Measurements from ENCODE around the gene SNX21. TPM values are rescaled to one million over a fixed set of nuclear protein-coding genes. Genes with fewer than 3 reads are reported as not detected.

Gene SNX21
- total RNA-seq, 1 experiment from 2014 or later, result 11.9 TPM

DNA sequence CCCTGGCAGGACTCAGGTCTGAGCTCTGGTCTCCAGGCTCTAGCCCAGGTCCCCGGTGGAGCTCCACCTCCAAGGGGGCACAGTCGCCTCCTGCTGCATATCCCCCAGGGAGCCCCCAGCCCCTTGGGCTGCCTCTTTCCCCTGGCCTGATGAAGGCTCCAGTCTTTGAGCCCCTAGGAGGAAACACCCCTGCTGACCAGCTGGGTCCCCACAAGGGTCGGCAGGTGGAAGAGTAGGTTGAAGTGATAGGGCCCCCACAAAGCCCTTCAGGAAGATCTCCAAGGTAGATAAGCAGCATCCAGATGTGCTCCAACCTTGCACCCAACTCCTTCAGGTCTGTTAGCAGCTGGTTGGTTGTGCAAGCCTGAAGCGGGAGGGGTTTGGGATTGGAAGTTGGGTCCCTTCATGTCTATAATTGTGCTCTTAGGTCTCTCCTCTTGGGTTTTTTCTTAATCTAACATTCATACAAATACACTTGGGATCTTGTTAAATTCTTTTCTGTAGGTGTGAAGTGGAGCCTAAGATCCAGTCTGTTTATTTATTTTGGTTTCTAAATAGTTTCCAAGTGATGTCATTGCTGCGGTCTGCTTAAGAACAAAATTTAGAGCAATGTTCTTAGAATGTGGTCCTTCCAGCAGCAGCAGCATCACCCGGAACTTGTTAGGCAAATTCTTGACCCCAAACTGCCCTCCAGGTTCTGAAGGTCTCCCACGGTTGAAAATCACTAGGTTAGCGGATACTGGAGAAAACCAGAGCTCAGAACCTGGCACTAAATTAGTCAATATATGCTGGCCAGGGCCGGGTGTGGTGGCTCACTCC, 16.0 kb upstream of the SNX21 start (continued):
- TF ChIP-seq, protein P1, sequence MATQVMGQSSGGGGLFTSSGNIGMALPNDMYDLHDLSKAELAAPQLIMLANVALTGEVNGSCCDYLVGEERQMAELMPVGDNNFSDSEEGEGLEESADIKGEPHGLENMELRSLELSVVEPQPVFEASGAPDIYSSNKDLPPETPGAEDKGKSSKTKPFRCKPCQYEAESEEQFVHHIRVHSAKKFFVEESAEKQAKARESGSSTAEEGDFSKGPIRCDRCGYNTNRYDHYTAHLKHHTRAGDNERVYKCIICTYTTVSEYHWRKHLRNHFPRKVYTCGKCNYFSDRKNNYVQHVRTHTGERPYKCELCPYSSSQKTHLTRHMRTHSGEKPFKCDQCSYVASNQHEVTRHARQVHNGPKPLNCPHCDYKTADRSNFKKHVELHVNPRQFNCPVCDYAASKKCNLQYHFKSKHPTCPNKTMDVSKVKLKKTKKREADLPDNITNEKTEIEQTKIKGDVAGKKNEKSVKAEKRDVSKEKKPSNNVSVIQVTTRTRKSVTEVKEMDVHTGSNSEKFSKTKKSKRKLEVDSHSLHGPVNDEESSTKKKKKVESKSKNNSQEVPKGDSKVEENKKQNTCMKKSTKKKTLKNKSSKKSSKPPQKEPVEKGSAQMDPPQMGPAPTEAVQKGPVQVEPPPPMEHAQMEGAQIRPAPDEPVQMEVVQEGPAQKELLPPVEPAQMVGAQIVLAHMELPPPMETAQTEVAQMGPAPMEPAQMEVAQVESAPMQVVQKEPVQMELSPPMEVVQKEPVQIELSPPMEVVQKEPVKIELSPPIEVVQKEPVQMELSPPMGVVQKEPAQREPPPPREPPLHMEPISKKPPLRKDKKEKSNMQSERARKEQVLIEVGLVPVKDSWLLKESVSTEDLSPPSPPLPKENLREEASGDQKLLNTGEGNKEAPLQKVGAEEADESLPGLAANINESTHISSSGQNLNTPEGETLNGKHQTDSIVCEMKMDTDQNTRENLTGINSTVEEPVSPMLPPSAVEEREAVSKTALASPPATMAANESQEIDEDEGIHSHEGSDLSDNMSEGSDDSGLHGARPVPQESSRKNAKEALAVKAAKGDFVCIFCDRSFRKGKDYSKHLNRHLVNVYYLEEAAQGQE (IDR thresholded peaks at IDR 0.05; ENCODE audit: low read depth), result no peak
- TF ChIP-seq, protein P2, sequence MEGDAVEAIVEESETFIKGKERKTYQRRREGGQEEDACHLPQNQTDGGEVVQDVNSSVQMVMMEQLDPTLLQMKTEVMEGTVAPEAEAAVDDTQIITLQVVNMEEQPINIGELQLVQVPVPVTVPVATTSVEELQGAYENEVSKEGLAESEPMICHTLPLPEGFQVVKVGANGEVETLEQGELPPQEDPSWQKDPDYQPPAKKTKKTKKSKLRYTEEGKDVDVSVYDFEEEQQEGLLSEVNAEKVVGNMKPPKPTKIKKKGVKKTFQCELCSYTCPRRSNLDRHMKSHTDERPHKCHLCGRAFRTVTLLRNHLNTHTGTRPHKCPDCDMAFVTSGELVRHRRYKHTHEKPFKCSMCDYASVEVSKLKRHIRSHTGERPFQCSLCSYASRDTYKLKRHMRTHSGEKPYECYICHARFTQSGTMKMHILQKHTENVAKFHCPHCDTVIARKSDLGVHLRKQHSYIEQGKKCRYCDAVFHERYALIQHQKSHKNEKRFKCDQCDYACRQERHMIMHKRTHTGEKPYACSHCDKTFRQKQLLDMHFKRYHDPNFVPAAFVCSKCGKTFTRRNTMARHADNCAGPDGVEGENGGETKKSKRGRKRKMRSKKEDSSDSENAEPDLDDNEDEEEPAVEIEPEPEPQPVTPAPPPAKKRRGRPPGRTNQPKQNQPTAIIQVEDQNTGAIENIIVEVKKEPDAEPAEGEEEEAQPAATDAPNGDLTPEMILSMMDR (IDR thresholded peaks at IDR 0.05 in 2 of 3, conservative IDR thresholded peaks at IDR 0.05 in 1 of 3; ENCODE audit: borderline replicate concordance in 1 of 3, insufficient read depth in 1 of 3, low read depth in 2 of 3, low read length in 2 of 3), result no peak

DNA sequence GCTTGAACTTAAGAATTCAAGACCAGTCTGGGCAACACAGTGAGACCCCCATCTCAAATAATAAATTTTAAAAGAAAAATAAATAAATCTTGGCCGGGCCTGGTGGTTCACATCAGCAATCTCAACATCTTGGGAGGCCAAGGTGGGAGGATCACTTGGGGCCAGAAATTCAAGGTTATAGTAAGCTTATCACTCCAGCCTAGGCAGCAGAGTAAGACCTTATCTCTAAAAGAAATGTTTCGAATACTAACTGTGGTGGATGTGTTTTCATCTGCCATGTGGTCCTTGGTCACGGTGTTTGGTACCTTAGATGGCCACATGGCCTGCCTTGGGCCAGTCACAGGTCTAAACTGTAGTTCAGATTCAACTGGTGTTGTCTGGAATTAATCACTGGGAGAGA, 15.4 kb upstream of the SNX21 start:
- H3K27me3 ChIP-seq (ENCODE audit: insufficient read depth, low read length), result no peaks in the 10 kb centered on the region
- no peak overlapping the region for H3K4me3 ChIP-seq (replicated peaks in 1 of 2; ENCODE audit: low read depth in 1 of 2, low read length in 2 of 2)
- ChIA-PET POLR2A (no interaction called here), CTCF (no interaction called here), RAD21 (ENCODE audit: low non-redundant PET in 1 of 2, low total read pairs in 2 of 2, uncharacterized antibody in 2 of 2, unreplicated experiment in 2 of 2) (no interaction called here)
- ATAC-seq (no peak), DNase-seq (ENCODE audit: low read depth, low spot score) (no peak)
- peaks cover 16 to 38% of the 10 kb centered on the region in 2 experiments for H3K36me3 ChIP-seq (ENCODE audit: control insufficient read depth in 1 of 2, insufficient read depth in 2 of 2, low read length in 2 of 2)
- intact Hi-C loops (cut with micrococcal nuclease), result no loop called here
- H3K27ac ChIP-seq (ENCODE audit: low read depth, low read length), result no peak overlapping the region
- BruUV-seq (replicated peaks), result no TSS peak
- H3K9me2 ChIP-seq (ENCODE audit: insufficient read depth), result no peaks in the 10 kb centered on the region
- TF ChIP-seq, protein P3, sequence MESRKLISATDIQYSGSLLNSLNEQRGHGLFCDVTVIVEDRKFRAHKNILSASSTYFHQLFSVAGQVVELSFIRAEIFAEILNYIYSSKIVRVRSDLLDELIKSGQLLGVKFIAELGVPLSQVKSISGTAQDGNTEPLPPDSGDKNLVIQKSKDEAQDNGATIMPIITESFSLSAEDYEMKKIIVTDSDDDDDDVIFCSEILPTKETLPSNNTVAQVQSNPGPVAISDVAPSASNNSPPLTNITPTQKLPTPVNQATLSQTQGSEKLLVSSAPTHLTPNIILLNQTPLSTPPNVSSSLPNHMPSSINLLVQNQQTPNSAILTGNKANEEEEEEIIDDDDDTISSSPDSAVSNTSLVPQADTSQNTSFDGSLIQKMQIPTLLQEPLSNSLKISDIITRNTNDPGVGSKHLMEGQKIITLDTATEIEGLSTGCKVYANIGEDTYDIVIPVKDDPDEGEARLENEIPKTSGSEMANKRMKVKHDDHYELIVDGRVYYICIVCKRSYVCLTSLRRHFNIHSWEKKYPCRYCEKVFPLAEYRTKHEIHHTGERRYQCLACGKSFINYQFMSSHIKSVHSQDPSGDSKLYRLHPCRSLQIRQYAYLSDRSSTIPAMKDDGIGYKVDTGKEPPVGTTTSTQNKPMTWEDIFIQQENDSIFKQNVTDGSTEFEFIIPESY (IDR thresholded peaks at IDR 0.05; ENCODE audit: extremely low read depth, insufficient replicate concordance, low read length), result no peak
- TF ChIP-seq FOSL1 (IDR thresholded peaks at IDR 0.05; ENCODE audit: low read depth), result no peak
- TF ChIP-seq, protein P4, sequence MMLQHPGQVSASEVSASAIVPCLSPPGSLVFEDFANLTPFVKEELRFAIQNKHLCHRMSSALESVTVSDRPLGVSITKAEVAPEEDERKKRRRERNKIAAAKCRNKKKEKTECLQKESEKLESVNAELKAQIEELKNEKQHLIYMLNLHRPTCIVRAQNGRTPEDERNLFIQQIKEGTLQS (IDR thresholded peaks at IDR 0.05), result no peak
- no peak for TF ChIP-seq CEBPB (IDR thresholded peaks at IDR 0.05; ENCODE audit: low read depth)
- no peak overlapping the region for H2AFZ ChIP-seq (ENCODE audit: low read depth, low read length, poor library complexity, severe bottlenecking)
- no peak overlapping the region for H3K4me2 ChIP-seq (ENCODE audit: low read length)
- H3K79me2 ChIP-seq (ENCODE audit: insufficient read depth, low read length), result peaks cover 27% of the 10 kb centered on the region
- H3K9ac ChIP-seq (ENCODE audit: low read length), result no peak overlapping the region
- H4K20me1 ChIP-seq (ENCODE audit: insufficient read depth), result no peaks in the 10 kb centered on the region
- H3K9me3 ChIP-seq (ENCODE audit: control insufficient read depth in 1 of 2, insufficient read depth in 1 of 2, low read depth in 1 of 2, low read length in 2 of 2), result no peaks in the 10 kb centered on the region
- H3K4me1 ChIP-seq (ENCODE audit: control insufficient read depth in 1 of 2, insufficient read depth in 2 of 2, low read length in 2 of 2), result peaks cover 21 to 43% of the 10 kb centered on the region in 2 experiments; a peak in 3 of 4 replicates
